Uterine smooth muscle cell (primary cell): ENCODE measurements around the gene FAM149A. TPM values are rescaled to one million over a fixed set of nuclear protein-coding genes. Genes with fewer than 3 reads are reported as not detected.

ENCODE experiments used
- total RNA-seq: library from RNA; depleted of rRNA; stranded (reverse); fragments of >200 nt; gene quantifications from 2 replicates; pipeline ENCODE4 v1.2.3, GENCODE V29; 2014

Gene FAM149A
- 4.5 and 5.2 TPM in 2 replicates for total RNA-seq

GRCh38 chr4:186104114-186104889 lies at the start of gene FAM149A:
FAM149A (plus strand) TSS chr4:186104704.

DNA sequence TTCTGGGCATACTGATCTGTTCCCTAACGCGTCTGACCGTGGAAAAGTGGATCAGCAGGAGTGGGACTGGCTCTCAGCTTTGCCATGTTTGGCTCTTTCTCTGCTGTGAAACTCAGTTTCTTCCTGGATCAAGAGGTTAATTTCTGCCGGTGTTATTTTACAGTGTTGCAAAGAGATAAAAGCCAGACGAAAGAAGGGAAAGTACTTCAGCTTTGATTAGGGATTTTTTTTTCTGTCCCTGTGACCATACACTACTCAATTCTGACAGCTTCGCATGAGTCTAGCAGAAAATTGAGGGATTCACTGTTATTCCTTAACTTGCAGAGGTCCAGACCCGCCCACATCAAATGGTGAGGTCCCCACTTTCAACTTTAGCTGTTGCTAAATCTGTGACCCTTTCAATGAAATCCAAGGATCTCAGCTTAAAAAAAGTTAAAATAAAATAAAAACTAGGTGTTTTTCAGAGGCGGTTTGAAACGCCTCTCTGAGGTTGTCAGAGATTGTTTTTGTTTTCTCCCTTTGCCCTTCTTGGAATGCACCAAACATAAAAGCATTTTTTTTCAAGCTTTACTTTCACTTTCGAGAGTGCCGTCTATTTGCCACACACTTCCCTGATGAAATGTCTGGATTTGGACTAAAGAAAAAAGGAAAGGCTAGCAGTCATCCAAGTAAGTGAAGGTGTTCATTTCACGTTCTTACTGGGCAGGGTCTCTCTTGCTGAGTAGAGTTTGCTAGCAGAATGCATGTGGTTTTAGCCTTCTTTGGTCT lies 35.7 kb upstream of the FAM149A start, which contains the start of gene TLR3:
TLR3 (plus strand) TSS at position 576 of the 768 bp plus-strand sequence. CDS start 7,464 bp downstream, outside the sequence.

DNA sequence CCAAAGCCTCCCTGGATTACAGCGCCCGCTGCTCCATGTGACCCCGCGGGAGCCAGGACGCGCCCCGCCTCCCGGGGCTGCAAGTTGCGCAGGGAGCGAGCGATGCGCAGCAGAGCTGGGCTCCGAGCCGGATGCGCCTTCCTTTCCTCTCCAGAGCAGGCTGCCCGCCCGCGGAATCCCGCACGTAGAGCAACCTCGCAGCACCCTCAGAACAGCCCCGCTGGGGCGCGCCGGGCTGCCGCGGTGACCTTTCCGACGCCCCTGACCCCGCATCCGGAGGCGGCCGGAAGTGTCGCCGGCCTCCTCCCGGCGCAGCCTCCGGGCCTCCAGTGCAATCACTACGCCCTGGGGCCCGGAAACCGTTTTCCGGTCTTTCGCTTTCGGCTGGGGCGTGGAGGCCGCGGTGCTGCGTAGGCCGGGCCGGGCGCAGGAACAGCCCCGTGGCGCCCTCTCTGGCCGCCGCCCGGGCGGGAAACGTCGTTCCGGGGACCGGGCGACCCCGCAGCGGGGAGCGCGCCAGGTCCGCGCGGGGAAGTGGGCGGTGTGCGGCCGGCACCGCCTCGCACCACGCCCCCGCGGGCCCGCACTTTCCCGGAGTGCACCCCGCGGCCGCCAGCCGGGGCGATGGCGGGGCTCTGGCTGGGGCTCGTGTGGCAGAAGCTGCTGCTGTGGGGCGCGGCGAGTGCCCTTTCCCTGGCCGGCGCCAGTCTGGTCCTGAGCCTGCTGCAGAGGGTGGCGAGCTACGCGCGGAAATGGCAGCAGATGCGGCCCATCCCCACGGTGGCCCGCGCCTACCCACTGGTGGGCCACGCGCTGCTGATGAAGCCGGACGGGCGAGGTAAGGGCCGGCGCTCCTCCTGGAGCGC lies 86.9 kb downstream of the FAM149A start, which contains the start of gene CYP4V2:
CYP4V2 (plus strand) TSS at position 368 of the 866 bp plus-strand sequence; CDS start at position 625, 257 bp downstream.

Other genes starting within 250 kb of the FAM149A start
- gene TLR3, start 35.5 kb upstream of the FAM149A start, total RNA-seq: 1.5 and 1.8 TPM in 2 replicates
- 10.9 and 17.4 TPM in 2 replicates for gene CYP4V2, start 86.9 kb downstream of the FAM149A start, total RNA-seq
- gene KLKB1, start 122.8 kb downstream of the FAM149A start, total RNA-seq: not detected in 2 replicates
- gene F11, start 161.5 kb downstream of the FAM149A start, total RNA-seq: not detected in 2 replicates